ENCODE results near the gene SMOC2.

DNA sequence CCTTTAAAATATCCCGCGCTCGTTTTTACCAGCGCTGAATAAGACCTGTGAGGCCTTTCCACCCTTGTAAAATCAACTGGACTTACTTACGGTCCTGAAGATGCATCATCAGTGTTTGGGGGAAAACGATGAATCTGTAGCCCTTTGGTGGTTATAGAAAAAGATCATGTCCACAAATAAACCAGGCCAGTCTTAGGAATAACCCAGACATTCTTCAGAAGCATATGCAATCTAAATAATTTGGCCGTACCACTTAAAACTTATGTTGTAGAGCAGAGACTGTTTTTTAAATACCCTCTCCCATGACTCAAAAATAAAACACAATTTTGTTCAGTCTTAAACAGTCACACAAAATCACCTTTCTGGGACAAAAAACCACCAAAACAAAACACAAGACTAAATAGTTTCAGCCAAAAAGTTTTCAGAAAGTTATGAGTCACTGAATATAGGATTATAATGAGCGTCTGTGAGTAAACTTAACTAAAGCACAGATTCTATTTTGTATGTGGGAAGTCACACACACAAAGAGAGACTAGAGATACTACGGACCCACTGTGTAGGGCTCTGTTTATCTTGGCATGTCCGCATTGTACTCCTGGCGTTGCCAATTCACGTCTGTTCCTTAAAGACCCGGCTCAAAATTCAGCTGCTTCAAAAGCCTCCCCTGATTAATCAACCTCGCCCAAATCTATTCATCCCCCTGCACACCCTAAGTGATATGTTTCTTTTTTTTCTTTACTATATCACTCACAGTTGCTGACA is 26.5 kb upstream of the SMOC2 start:
- TF ChIP-seq POLR2A (IDR thresholded peaks at IDR 0.05) (no peak), POLR2AphosphoS5 (IDR thresholded peaks at IDR 0.05) (no peak)
- TF ChIP-seq, protein P1, sequence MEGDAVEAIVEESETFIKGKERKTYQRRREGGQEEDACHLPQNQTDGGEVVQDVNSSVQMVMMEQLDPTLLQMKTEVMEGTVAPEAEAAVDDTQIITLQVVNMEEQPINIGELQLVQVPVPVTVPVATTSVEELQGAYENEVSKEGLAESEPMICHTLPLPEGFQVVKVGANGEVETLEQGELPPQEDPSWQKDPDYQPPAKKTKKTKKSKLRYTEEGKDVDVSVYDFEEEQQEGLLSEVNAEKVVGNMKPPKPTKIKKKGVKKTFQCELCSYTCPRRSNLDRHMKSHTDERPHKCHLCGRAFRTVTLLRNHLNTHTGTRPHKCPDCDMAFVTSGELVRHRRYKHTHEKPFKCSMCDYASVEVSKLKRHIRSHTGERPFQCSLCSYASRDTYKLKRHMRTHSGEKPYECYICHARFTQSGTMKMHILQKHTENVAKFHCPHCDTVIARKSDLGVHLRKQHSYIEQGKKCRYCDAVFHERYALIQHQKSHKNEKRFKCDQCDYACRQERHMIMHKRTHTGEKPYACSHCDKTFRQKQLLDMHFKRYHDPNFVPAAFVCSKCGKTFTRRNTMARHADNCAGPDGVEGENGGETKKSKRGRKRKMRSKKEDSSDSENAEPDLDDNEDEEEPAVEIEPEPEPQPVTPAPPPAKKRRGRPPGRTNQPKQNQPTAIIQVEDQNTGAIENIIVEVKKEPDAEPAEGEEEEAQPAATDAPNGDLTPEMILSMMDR (IDR thresholded peaks at IDR 0.05) = no peak

Measured in breast epithelium (tissue), 3 donors.